HUES48 (cell line): Measurements from ENCODE around the gene ARHGAP40.

ENCODE experiments used
- H3K27ac ChIP-seq: one replicate; pipeline ENCODE4 v1.7.0; 2013; ENCODE audit warnings: low read depth, low read length, inconsistent platforms
- H3K27me3 ChIP-seq: 2 replicates; pipeline ENCODE4 v1.6.1; 2013; ENCODE audit warnings: mild to moderate bottlenecking, low read length; ENCODE audit not compliant: control insufficient read depth, insufficient read depth
- H3K36me3 ChIP-seq: 2 replicates; pipeline ENCODE4 v1.6.1; 2013; ENCODE audit warnings: low read length; ENCODE audit not compliant: control insufficient read depth, insufficient read depth
- H3K4me1 ChIP-seq: 2 replicates; pipeline ENCODE4 v1.6.1; 2013; ENCODE audit warnings: mild to moderate bottlenecking, low read length; ENCODE audit not compliant: control insufficient read depth, insufficient read depth
- H3K4me3 ChIP-seq: 2 replicates; pipeline ENCODE4 v1.5.1; 2013; ENCODE audit warnings: mild to moderate bottlenecking, low read depth, low read length
- H3K9ac ChIP-seq: 2 replicates; pipeline ENCODE4 v1.6.1; 2013; ENCODE audit warnings: mild to moderate bottlenecking, low read depth, low read length, moderate library complexity
- H3K9me3 ChIP-seq: 2 replicates; pipeline ENCODE4 v1.6.1; 2013; ENCODE audit warnings: low read length; ENCODE audit not compliant: control insufficient read depth, insufficient read depth

Gene ARHGAP40

GRCh38 chr20:38635721-38636288 lies 34.2 kb downstream of the ARHGAP40 start:
- Histone ChIP-seq H3K27me3 (no peaks in the 10 kb centered on the region), H3K9me3 (no peaks in the 10 kb centered on the region), H3K4me1 (no peaks in the 10 kb centered on the region), H3K9ac (no peak overlapping the region), H3K4me3 (no peak overlapping the region), H3K36me3 (no peaks in the 10 kb centered on the region), H3K27ac (no peak overlapping the region)

- H3K27ac ChIP-seq = no peak overlapping the region
- H3K27me3 ChIP-seq = peaks cover 12% of the 10 kb centered on the region
- no peaks in the 10 kb centered on the region for H3K4me1 ChIP-seq
Observed at GRCh38 chr20:38640521-38640920, 38.9 kb downstream of the ARHGAP40 start.

DNA sequence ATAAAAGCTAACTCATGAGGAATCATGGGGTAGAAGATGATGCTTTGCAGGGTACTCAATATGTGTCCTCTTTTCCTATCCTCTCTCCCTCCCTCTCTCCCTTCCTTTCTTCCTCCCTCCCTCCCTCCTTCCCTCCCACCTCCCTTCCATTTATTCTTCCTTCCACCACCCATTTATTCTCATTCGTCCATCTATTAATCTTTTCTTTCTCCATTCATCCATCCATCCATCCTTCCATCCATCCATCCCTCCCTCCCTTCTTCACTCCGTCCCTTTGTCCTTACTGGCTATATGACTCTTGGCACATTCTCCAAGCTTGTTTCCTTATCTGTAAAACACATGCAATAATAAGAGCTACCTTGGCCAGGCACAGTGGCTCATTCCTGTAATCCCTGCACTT lies 40.9 kb downstream of the ARHGAP40 start:
- Histone ChIP-seq H3K9ac (no peak overlapping the region), H3K27ac (no peak overlapping the region), H3K4me3 (no peak overlapping the region), H3K9me3 (no peaks in the 10 kb centered on the region), H3K36me3 (no peaks in the 10 kb centered on the region), H3K4me1 (no peaks in the 10 kb centered on the region; the same call in 1 of the 2 replicates), H3K27me3 (peaks cover 32% of the 10 kb centered on the region)

More at GRCh38 chr20:38640521-38640920, 38.9 kb downstream of the ARHGAP40 start:
- H3K4me3 ChIP-seq = no peak overlapping the region
- H3K36me3 ChIP-seq = no peaks in the 10 kb centered on the region
- no peaks in the 10 kb centered on the region for H3K9me3 ChIP-seq
- H3K9ac ChIP-seq = no peak overlapping the region

DNA sequence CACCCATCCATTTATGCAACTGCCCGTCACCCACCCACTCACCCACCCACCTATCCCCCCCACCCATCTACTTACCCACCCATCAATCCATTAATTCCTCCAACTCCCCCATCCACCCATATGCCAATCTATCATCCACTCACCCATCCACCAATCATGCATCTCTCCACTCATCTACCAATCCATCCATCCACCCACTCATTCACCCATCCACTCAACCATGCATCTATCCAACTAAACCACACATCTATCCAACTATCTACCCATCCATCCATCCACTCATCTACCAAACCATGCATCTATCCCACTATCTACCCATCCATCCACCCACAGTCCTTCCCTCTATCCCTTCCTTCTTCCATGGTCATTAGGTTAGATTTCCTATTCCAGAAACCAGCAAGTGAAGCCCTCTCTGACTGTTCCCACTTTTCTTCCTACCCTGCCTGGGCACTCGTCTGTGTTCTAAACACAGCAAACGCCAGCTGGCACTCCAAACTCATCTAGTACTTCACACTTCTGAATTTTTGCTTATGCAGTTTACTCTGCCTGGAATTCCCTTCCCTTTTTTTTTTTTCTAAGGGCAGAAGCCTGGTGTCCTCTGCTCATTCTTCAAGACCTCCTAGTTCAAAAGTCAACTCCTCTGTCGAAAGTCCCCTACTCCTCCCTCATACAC lies 43.1 kb downstream of the ARHGAP40 start:
- Histone ChIP-seq H3K27me3 (peaks cover 49% of the 10 kb centered on the region), H3K27ac (no peak overlapping the region), H3K9ac (no peak overlapping the region), H3K4me1 (no peaks in the 10 kb centered on the region; the same call in 1 of the 2 replicates), H3K36me3 (no peaks in the 10 kb centered on the region), H3K9me3 (no peaks in the 10 kb centered on the region), H3K4me3 (no peak overlapping the region)

- Histone ChIP-seq H3K27ac (no peak overlapping the region), H3K4me1 (no peaks in the 10 kb centered on the region; the same call in 1 of the 2 replicates), H3K9ac (no peak overlapping the region), H3K36me3 (no peaks in the 10 kb centered on the region), H3K4me3 (no peak overlapping the region), H3K9me3 (no peaks in the 10 kb centered on the region), H3K27me3 (peaks cover 54% of the 10 kb centered on the region)
Observed at GRCh38 chr20:38645351-38645750, 43.7 kb downstream of the ARHGAP40 start.

GRCh38 chr20:38645980-38646858 lies 44.6 kb downstream of the ARHGAP40 start:
- Histone ChIP-seq H3K27me3 (peaks cover 58% of the 10 kb centered on the region), H3K27ac (no peak overlapping the region), H3K4me1 (no peaks in the 10 kb centered on the region; the same call in 1 of the 2 replicates), H3K4me3 (peak overlapping the region; percentile 54), H3K9ac (no peak overlapping the region), H3K9me3 (no peaks in the 10 kb centered on the region), H3K36me3 (no peaks in the 10 kb centered on the region)

- no peak overlapping the region for H3K9ac ChIP-seq
- H3K36me3 ChIP-seq = no peaks in the 10 kb centered on the region
- H3K9me3 ChIP-seq = no peaks in the 10 kb centered on the region
- no peak overlapping the region for H3K4me3 ChIP-seq
- no peaks in the 10 kb centered on the region; the same call in 1 of the 2 replicates for H3K4me1 ChIP-seq
- H3K27me3 ChIP-seq = peaks cover 56% of the 10 kb centered on the region
- no peak overlapping the region for H3K27ac ChIP-seq
Observed at GRCh38 chr20:38649275-38649891, 47.8 kb downstream of the ARHGAP40 start.

DNA sequence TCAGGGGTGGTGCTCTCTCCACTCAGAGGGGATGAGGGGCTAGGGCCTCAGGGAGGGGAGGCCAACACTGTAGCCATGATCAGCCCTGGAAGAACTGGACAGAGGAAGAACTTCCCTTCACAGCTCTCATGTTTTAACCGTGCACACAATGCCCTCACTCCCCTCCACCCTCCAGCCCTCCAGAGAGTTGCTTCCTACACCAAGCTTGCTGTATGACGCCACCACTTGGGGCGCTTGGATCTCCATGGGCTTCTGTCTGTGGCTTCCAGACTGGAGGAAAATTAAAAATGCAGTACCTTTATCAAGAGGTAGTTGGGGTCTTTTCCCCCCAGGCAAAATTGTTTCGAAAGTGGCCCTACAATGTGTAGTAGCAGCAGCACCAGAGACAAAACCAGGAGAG lies 48.4 kb downstream of the ARHGAP40 start:
- Histone ChIP-seq H3K27me3 (peaks cover 51% of the 10 kb centered on the region), H3K4me1 (no peaks in the 10 kb centered on the region; the same call in 1 of the 2 replicates), H3K4me3 (no peak overlapping the region), H3K36me3 (no peaks in the 10 kb centered on the region), H3K27ac (no peak overlapping the region), H3K9me3 (no peaks in the 10 kb centered on the region), H3K9ac (no peak overlapping the region)

- Histone ChIP-seq H3K36me3 (no peaks in the 10 kb centered on the region), H3K4me1 (no peaks in the 10 kb centered on the region; the same call in 1 of the 2 replicates), H3K9me3 (no peaks in the 10 kb centered on the region), H3K4me3 (no peak overlapping the region), H3K27ac (no peak overlapping the region), H3K27me3 (peaks cover 40% of the 10 kb centered on the region), H3K9ac (no peak overlapping the region)
Observed at GRCh38 chr20:38651154-38651553, 49.5 kb downstream of the ARHGAP40 start.

DNA sequence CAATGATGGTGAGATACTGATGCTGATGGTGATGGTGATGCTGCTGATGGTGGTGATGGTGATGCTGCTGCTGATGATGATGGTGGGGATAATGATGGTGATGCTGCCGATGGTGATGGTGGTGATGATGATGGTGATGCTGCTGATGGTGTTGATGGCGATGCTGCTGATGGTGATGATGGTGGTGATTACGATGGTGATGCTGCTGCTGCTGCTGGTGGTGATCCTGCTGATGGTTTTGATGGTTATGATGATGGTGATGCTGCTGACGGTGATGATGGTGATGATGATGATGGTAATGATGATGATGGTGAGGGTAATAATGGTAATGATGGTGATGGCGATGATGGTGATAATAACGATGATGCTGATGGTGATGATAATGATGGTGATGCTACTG lies 50.0 kb downstream of the ARHGAP40 start:
- Histone ChIP-seq H3K9ac (no peak overlapping the region), H3K27me3 (peaks cover 36% of the 10 kb centered on the region), H3K4me1 (no peaks in the 10 kb centered on the region; the same call in 1 of the 2 replicates), H3K9me3 (no peaks in the 10 kb centered on the region), H3K27ac (no peak overlapping the region), H3K36me3 (no peaks in the 10 kb centered on the region), H3K4me3 (no peak overlapping the region)
